Prostate gland (tissue), 2 donors: ENCODE measurements around the gene RNF10. TPM values are rescaled to one million over a fixed set of nuclear protein-coding genes. Genes with fewer than 3 reads are reported as not detected.

ENCODE experiments used
- DNase-seq: peaks from one replicate; pipeline ENCODE4 v3.0.0-alpha.2; 2019; ENCODE audit warnings: low spot score
- H3K27ac ChIP-seq, 2 donors: fragments of 200-600 bp; sonication (generic); 2 replicates each; pipeline ENCODE4 v1.5.1; 2017 to 2019
- H3K27me3 ChIP-seq: fragments of 200-600 bp; sonication (generic); replicated peaks from 2 replicates; pipeline ENCODE4 v1.5.1; 2019; ENCODE audit not compliant: insufficient read depth
- H3K36me3 ChIP-seq, 2 donors: fragments of 200-600 bp; sonication (generic); 1 replicate in 1 of 2; 2 replicates in 1 of 2; pipeline versions ENCODE4 v1.5.1 to v1.8.1; 2017 to 2019
- H3K4me1 ChIP-seq: fragments of 200-600 bp; sonication (generic); replicated peaks from 2 replicates; pipeline ENCODE4 v1.5.1; 2019
- H3K4me3 ChIP-seq, 2 donors: fragments of 200-600 bp; sonication (generic); 2 replicates each; pipeline ENCODE4 v1.5.1; 2017 to 2019
- H3K9me3 ChIP-seq: fragments of 200-600 bp; sonication (generic); 2 replicates; pipeline ENCODE4 v1.5.1; 2017
- CTCF ChIP-seq, 4 experiments: fragments of 200-600 bp in 2 of 4; fragments of 450-650 bp in 2 of 4; sonication (generic) in 2 of 4; IDR thresholded peaks; 1 replicate in 3 of 4; 2 replicates in 1 of 4; pipeline ENCODE4 v1.5.1; 2016 to 2019; ENCODE audit warnings: antibody characterized with exemption in 4 of 4, mild to moderate bottlenecking in 2 of 4, moderate library complexity in 2 of 4
- POLR2A ChIP-seq: fragments of 450-650 bp; IDR thresholded peaks from one replicate; pipeline ENCODE4 v1.6.1; 2016; ENCODE audit warnings: antibody characterized with exemption, mild to moderate bottlenecking
- POLR2AphosphoS5 ChIP-seq: sonication (generic); formaldehyde crosslinking; IDR thresholded peaks from one replicate; pipeline ENCODE4 v1.6.1; 2017; ENCODE audit warnings: antibody characterized with exemption
- WGBS: methylation state at CpG from one replicate; pipeline ENCODE4 v1.1.5; 2018; 5-methylcytosine and 5-hydroxymethylcytosine counted together
- intact Hi-C: fragments of 100-400 bp; cut with DNase I; formaldehyde crosslinking; loops from one replicate; pipeline ENCODE4 v1.14.2; 2022
- total RNA-seq, 2 donors: library from RNA; depleted of rRNA; stranded (reverse); fragments of >200 nt; gene quantifications; one replicate each; pipeline ENCODE4 v1.1.0, GENCODE V29; 2016

The RNF10 gene
- total RNA-seq, 2 donors from 2014 or later = 95.3 to 251 TPM

DNA sequence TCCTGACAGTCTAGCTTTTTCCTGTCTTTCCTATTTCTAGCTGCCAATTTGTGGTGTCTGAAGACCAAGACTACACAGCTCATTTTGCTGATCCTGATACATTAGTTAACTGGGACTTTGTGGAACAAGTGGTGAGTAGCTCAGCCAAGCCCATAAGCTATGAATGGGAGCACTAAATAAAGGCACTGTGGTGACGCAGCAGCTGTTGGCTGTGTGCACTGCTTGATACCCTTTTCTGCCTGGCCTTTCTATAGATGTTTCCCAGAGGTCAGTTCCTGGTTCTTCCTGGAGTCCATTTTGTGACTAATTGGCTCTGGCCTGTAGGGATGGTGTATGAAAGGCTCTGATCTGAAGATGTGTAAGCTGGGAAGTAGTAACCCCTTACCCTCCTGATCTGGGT lies 20.5 kb downstream of the RNF10 start:
- no peak for DNase-seq
- WGBS = 89% methylated on average over 1 of the region's 1 CpG
- H3K36me3 ChIP-seq = peaks cover 3 to 12% of the 10 kb centered on the region in 2 donors
- H3K27me3 ChIP-seq = no peaks in the 10 kb centered on the region
- no peak overlapping the region for H3K4me3 ChIP-seq
- no peaks in the 10 kb centered on the region for H3K4me1 ChIP-seq
- no peak overlapping the region for H3K27ac ChIP-seq
- intact Hi-C loops = no loop called here
- H3K9me3 ChIP-seq = no peaks in the 10 kb centered on the region
- TF ChIP-seq POLR2AphosphoS5 (no peak), CTCF (IDR thresholded peaks at IDR 0.05) (no peak), POLR2A (no peak)

DNA sequence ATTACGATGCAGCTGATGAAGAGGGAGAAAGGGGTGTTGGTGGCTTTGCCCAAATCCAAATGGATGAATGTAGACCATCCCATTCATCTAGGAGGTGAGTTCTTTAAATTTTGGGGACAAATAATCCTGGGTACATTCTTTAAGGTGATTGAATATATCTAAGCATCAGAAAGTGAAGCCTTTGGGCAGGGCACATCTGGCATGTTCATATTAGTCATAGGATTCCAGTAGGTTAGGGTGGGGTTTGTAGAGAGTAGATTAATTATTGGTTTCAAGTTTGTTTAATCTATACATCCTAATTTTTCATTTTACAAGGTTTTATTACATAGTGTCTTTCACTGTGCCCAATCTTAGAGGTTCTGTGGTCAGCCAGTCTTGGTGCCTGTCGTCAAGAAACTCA lies 23.4 kb downstream of the RNF10 start:
- Histone ChIP-seq H3K4me3 (no peak overlapping the region), H3K4me1 (no peaks in the 10 kb centered on the region), H3K36me3 (peaks cover 10 to 12% of the 10 kb centered on the region in 2 donors), H3K9me3 (no peaks in the 10 kb centered on the region), H3K27ac (no peak overlapping the region), H3K27me3 (no peaks in the 10 kb centered on the region)
- intact Hi-C loops = no loop called here
- 92% methylated on average over 2 of the region's 2 CpGs for WGBS
- no peak for TF ChIP-seq POLR2A
- no peak for TF ChIP-seq POLR2AphosphoS5
- no peak for TF ChIP-seq CTCF (IDR thresholded peaks at IDR 0.05)
- DNase-seq = no peak

DNA sequence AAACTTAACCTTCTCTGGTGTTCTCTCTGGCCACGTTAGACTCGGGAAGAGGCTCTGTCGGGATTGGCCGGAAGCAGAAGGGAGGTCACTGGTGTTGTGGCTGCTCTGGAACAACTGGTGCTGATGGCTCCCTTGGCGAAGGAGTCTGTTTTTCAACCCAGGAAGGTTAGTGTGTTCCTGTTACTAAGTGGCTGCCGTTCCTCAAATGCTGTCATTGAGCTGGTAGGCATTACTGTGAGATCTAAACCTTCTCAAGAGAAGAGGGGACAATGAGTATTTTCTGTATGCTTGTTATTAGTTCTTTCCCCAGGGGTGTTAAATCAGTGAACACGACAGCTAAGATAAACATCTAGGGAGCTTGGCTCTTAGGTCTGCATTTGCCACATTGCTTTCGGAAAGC lies 28.8 kb downstream of the RNF10 start:
- no peak for TF ChIP-seq POLR2AphosphoS5
- no peak for TF ChIP-seq POLR2A
- no peak for TF ChIP-seq CTCF (IDR thresholded peaks at IDR 0.05)
- WGBS = 58% methylated on average over 8 of the region's 8 CpGs
- Histone ChIP-seq H3K9me3 (no peaks in the 10 kb centered on the region), H3K27me3 (no peaks in the 10 kb centered on the region), H3K27ac (no peak overlapping the region), H3K36me3 (peaks cover 19 to 34% of the 10 kb centered on the region in 2 donors), H3K4me1 (no peaks in the 10 kb centered on the region), H3K4me3 (no peak overlapping the region)
- no peak for DNase-seq
- intact Hi-C loops = loop anchor here (10.0 kb wide), 1 partner anchor 68 kb away; the partner anchor contains the start of gene DYNLL1

DNA sequence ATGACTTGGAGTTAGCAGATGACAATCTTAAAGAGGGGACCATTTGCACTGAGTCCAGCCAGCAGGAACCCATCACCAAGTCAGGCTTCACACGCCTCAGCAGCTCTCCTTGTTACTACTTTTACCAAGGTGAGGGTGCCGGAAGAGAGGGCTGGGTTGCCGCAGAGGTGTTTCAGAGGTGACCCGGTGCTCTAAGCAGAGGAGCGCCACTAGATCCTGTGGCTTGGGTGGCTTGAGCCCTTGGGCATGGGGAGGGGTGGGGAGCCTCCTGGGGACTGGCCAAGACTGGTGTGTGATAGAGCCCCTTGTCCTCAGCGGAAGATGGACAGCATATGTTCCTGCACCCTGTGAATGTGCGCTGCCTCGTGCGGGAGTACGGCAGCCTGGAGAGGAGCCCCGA lies 29.3 kb downstream of the RNF10 start:
- Histone ChIP-seq H3K36me3 (peaks cover 19 to 35% of the 10 kb centered on the region in 2 donors), H3K4me1 (no peaks in the 10 kb centered on the region), H3K9me3 (no peaks in the 10 kb centered on the region), H3K27me3 (no peaks in the 10 kb centered on the region), H3K27ac (no peak overlapping the region), H3K4me3 (no peak overlapping the region)
- intact Hi-C loops = loop anchor here (10.0 kb wide), 1 partner anchor 69 kb away; the partner anchor contains the start of gene DYNLL1
- DNase-seq = no peak
- WGBS = 95% methylated on average over 11 of the region's 11 CpGs
- TF ChIP-seq POLR2AphosphoS5 = no peak
- TF ChIP-seq CTCF (IDR thresholded peaks at IDR 0.05) = no peak
- TF ChIP-seq POLR2A = no peak

DNA sequence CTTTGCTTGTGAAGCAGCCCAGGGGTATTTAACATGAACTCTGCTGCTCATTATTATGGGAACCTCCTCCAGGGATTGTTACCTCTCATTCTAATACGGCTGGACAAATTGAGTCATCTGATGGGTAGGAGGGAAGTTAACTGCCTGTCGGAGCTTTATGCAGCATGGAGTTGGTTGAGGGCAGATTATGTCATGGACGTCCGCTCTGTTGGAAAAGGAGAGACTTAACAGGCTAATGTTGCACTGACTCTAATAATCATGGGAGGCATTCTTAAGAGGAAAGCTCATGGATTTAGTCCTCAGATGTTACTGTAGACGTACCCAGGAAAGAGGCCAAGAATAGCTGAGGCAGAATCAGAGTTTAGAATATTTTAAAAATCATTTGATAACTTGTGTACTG lies 37.1 kb downstream of the RNF10 start:
- Histone ChIP-seq H3K4me1 (peaks cover 4% of the 10 kb centered on the region), H3K27ac (no peak overlapping the region), H3K27me3 (no peaks in the 10 kb centered on the region), H3K36me3 (peaks cover 28 to 44% of the 10 kb centered on the region in 2 donors), H3K9me3 (no peaks in the 10 kb centered on the region), H3K4me3 (no peak overlapping the region)
- no peak for DNase-seq
- no peak for TF ChIP-seq POLR2AphosphoS5
- WGBS = 74% methylated on average over 5 of the region's 5 CpGs
- intact Hi-C loops = loop anchor here (5.0 kb wide), 1 partner anchor 131 kb away; no protein-coding TSS in a partner anchor
